NCI-H526 treated with DMSO at 0.1 percent for 48 hours (cell line): ENCODE results near the gene RAPGEF4.

Experiments
- DNase-seq: peaks from one replicate; lab custom pipeline; 2025; lab: John Stamatoyannopoulos, UW

Gene RAPGEF4

GRCh38 chr2:172826522-172826921 lies 90.9 kb downstream of the RAPGEF4 start:
- no peak for DNase-seq

DNA sequence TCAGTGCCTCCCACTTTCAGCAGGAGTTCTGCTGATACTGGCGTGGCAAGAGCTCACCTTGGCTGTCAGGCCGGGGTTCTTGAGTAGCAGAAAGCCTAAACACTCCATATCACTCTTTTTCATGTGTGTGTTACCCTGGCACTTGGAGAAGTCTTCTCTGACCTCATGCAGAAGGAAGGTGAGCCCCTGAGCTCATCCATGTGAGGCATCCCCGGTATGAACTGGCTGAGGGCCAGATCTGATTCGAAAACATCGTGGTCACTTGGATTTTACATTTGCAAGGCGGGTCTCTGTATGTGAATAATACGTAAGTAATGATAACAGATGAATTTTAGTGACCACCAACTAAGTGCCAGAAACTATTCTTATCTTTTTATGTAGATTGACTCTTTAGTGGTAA lies 93.6 kb downstream of the RAPGEF4 start:
- DNase-seq = no peak

DNA sequence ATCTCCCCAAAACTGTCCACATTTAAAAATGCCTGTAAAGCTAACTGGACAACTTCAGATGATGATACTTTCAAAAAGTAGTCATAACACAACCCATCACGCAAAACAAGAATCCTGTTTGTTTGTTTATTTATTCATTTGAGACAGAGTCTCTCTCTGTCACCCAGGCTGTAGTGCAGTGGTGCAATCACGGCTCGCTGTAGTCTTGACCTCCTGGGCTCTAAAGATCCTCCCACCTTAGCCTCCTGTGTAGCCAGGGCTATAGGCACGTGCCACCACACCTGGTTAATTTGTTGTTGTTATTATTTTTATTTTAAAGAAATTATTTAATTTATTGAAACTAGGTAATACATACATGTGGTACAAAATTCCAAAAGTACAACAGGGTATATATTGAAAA lies 94.8 kb downstream of the RAPGEF4 start:
- DNase-seq = no peak

DNA sequence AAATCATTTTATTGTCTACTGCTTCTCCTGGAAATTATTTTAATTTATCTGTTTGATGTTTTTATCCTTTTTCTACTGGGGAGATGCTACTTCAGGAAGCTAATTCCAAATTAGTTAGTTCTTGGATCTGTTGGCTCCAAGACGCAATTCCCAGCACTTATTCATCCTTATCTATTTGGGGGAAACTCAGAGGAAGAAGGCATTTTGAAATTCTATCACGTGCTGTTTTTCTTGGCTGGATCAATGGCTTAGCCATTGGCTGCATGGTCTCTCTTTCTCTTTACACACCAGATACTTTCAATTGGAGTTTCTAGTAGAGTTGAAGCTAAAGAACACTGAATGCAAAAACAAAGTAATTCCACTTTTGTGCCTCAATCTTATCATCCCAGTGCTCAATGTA lies 98.3 kb downstream of the RAPGEF4 start:
- no peak for DNase-seq

- DNase-seq = peak; percentile 70
Measured at GRCh38 chr2:172834881-172835280, 99.2 kb downstream of the RAPGEF4 start.

DNA sequence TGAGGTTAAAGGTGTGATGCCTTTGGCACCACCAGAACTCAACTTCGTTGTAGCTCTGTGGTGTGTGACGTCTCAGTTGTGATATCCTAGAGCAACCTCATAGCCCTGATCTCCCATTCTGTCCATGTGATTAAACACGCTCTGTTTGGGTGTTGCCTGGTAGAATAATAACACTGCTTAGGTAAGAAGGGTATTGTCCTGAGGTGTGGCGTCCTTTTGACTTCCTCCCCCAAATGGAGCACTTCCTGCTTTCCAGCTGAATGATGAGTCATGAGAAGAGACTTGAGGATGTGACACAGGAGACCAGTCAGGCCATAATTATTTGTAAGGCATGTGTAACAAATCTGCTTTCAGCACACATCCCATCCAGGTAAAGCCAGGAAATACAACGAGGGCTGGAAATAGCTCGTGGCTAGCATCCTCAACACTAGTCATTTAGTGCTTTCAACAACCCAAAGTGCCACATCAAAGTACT lies 100.7 kb downstream of the RAPGEF4 start:
- DNase-seq = no peak

DNA sequence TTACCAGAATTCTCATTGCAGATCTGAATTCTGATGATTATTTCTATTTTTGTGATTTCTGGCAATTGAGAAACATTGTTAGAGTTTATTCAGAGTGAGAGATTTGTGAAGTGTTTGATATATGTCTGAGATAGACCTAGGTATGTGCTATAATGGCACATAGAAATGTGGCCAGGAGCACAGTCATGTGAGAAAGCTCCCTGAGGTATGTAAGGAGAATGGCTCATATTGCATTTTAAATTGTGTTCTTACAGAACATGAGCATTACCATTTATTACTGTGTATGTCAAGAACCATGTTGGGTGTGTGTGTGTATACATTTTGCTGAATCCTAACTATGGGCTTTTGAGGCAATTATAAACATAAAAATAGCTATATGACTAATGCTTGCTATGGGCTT lies 101.2 kb downstream of the RAPGEF4 start:
- no peak for DNase-seq

DNA sequence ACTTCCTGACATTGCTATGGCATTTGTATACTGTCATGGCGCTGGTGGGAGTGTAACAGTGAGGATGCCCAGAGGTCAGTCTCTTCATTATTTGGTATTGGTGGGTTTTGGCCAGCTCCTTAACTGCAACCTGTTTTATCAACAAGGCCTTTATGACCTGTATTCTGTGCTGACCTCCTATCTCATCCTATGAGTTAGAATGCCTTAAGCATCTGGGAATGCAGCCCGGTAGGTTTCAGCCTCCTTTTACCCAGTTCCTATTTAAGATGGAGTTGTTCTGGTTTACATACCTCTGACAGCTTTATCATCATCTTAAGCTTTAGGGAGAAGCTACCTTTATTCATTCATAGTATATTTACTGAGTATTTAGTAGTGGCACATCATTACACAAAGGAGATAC lies 103.8 kb downstream of the RAPGEF4 start:
- DNase-seq = no peak

- peak; percentile 63 for DNase-seq
Measured at GRCh38 chr2:172842511-172843265, 107.0 kb downstream of the RAPGEF4 start.

GRCh38 chr2:172843266-172843582 lies 107.6 kb downstream of the RAPGEF4 start:
- DNase-seq = peak; percentile 82

- peak; percentile 97 for DNase-seq
Measured at GRCh38 chr2:172843902-172844715, 108.5 kb downstream of the RAPGEF4 start.

- peak; percentile 46 for DNase-seq
Measured at GRCh38 chr2:172845028-172845630, 109.5 kb downstream of the RAPGEF4 start.

DNA sequence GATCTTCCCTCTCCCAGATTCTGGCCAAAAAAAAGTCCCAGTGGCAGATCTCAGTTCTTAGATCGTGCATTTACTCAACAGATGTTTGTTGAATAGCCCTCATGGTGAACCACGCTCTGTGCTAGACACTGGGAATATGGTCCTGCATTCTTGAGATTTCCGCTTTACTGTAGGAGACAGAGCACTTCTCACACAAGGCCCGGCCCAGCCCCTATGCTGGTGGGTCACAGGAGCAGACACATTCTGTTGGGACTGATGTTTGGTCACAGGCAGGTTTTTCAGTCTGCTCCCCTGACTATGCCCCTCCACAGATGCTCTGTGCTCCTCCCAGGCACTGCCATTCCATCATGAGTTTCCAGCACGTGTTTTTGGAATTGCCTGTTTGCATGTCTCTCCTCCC lies 110.9 kb downstream of the RAPGEF4 start:
- DNase-seq = no peak

DNA sequence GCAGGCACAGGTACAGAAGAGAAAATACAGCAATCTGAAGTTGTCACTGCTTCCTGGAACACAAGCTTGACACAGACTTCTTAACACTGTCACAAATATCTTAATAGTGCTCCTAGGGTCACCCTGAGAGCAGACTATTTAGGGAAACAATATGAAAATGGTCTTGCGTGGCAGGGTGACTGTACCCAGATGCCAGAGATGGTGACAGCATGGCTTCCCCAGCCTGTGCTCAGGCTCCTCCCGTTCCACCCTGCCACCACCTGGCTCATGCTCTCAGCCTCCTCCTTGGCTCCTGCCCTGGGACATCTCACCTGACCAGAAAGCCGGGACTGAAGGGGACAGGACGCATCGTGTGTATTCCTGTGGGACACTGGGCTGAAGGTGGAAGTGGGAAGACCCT lies 111.5 kb downstream of the RAPGEF4 start:
- no peak for DNase-seq

- no peak for DNase-seq
Measured at GRCh38 chr2:172848519-172848918, 112.9 kb downstream of the RAPGEF4 start.

DNA sequence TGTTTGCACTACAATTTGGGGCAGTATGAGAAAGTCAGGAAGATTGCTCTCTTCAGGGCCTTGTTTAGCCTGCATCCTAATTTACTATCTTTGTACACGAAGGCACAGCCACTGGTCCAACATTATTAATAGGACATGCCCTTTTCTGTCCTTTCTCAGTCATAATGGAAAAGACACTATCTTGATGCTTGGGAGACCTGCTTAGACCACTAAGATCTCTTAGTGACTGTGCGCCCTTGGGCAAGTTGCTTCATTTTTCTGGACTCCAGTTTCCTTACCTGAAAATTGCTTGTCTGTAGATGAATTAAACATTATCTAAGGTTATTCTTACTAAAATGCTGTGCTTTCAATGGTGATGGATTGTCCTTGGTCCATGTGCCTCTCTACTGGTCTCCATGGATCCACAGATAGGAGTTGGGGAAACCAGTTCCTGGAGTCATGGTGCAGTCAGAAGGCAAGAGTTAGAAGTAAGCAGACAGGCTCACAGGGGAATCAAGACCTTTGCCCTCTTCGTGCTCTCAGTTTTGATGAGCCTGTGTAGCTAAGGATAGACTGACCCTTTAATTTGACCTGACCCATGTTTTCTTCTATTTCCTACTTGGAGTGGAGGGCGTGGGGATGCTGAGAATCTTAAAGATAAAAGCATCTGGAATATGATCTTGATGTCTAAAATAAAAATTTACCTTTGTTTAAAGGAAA lies 114.0 kb downstream of the RAPGEF4 start:
- DNase-seq = no peak

- no peak for DNase-seq
Measured at GRCh38 chr2:172855588-172855987, 119.9 kb downstream of the RAPGEF4 start.

DNA sequence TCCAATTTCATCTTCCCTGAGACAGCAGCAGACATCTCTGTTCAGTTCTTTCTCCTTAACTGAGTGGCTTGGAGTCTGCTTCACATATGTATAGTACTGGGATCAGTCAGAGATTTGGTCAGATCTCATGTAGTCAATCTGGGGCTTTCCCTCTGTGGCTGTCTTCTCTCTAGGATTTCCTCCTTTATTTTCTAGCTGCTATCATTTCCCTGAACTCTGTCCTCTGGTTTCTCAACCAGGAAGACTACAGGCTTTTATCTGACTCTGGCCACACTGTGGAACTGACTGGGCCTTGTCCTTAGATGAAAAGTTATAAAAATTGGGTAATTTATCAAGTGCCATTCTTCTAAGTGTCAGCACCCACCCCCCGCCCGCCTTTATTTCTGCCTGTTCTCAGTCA lies 121.0 kb downstream of the RAPGEF4 start:
- DNase-seq = no peak

DNA sequence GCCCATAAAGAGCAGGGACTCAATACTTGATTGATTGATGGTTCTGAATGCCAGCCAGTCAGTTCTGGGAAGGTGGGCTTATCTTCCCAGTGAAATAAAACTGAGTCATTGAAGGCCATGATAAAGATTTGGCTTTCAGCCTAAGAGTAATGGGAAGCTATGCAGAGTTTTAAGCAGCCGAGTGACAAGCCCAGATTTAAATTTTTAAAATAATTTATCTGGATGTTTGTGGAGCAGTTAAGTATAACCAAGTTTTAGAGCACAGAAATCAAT lies 122.8 kb downstream of the RAPGEF4 start:
- DNase-seq = no peak

- peak; percentile 97 for DNase-seq
Measured at GRCh38 chr2:172859581-172860335, 124.1 kb downstream of the RAPGEF4 start.

DNA sequence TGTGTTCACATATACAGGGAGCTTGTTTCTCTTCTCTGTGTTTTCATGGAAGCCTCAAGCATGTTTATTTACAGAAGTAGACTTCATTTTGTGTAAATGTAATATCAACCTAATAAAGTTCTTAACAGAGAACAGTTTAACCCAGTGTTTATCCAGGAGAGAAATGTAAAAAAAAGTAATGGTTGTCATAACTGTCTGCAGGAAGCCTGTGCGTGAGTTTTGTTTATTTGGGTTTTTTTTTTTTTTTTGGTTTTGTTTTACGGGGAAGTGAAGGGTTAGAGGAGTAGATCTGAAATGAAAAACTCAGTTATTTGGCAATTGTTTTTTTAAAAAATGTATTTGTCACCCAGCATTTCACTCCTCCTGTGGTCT lies 124.7 kb downstream of the RAPGEF4 start:
- DNase-seq = no peak

- peak; percentile 31 for DNase-seq
Measured at GRCh38 chr2:172861098-172861497, 125.5 kb downstream of the RAPGEF4 start.
